ENCODE data around the gene LACRT. TPM values are rescaled to one million over a fixed set of nuclear protein-coding genes. Genes with fewer than 3 reads are reported as not detected.

LACRT gene
- total and polyA plus RNA-seq, 2 of the 8 experiments (the other 6 are each of a cell fraction or from before 2014, with no cell fraction given) = not detected

DNA sequence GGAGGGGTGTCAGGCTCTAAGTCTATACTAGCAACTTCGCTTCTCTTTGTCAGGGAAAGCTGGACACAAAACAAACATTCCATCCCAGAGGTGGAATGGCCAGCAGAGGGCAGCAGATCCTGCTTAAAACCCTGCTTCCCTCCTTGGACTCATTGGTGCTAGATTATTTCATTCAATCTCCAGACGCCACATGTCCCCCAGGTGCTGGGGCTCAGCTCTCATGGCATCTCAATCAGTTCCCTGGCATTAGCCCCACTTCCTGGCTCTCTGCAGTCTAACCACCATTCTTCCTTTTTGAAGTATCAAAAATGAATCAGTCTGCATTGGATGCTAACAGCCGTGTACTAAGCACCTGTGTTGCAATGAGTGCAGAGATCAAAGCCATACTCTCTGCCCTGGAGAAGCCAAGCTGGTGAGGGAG lies 38.2 kb downstream of the LACRT start (continued):
- TF ChIP-seq TAF1 (IDR thresholded peaks at IDR 0.05; ENCODE audit: low read depth, low read length) = no peak
- TF ChIP-seq NRF1 (IDR thresholded peaks at IDR 0.05; ENCODE audit: low read depth, low read length) = no peak
- TF ChIP-seq BACH1 (IDR thresholded peaks at IDR 0.05; ENCODE audit: low read length) = no peak
- TF ChIP-seq PHF8 (conservative IDR thresholded peaks at IDR 0.05; ENCODE audit: low read depth, low read length) = no peak
- TF ChIP-seq CHD1 (IDR thresholded peaks at IDR 0.05; ENCODE audit: low read depth, low read length) = no peak
- TF ChIP-seq, protein P1, sequence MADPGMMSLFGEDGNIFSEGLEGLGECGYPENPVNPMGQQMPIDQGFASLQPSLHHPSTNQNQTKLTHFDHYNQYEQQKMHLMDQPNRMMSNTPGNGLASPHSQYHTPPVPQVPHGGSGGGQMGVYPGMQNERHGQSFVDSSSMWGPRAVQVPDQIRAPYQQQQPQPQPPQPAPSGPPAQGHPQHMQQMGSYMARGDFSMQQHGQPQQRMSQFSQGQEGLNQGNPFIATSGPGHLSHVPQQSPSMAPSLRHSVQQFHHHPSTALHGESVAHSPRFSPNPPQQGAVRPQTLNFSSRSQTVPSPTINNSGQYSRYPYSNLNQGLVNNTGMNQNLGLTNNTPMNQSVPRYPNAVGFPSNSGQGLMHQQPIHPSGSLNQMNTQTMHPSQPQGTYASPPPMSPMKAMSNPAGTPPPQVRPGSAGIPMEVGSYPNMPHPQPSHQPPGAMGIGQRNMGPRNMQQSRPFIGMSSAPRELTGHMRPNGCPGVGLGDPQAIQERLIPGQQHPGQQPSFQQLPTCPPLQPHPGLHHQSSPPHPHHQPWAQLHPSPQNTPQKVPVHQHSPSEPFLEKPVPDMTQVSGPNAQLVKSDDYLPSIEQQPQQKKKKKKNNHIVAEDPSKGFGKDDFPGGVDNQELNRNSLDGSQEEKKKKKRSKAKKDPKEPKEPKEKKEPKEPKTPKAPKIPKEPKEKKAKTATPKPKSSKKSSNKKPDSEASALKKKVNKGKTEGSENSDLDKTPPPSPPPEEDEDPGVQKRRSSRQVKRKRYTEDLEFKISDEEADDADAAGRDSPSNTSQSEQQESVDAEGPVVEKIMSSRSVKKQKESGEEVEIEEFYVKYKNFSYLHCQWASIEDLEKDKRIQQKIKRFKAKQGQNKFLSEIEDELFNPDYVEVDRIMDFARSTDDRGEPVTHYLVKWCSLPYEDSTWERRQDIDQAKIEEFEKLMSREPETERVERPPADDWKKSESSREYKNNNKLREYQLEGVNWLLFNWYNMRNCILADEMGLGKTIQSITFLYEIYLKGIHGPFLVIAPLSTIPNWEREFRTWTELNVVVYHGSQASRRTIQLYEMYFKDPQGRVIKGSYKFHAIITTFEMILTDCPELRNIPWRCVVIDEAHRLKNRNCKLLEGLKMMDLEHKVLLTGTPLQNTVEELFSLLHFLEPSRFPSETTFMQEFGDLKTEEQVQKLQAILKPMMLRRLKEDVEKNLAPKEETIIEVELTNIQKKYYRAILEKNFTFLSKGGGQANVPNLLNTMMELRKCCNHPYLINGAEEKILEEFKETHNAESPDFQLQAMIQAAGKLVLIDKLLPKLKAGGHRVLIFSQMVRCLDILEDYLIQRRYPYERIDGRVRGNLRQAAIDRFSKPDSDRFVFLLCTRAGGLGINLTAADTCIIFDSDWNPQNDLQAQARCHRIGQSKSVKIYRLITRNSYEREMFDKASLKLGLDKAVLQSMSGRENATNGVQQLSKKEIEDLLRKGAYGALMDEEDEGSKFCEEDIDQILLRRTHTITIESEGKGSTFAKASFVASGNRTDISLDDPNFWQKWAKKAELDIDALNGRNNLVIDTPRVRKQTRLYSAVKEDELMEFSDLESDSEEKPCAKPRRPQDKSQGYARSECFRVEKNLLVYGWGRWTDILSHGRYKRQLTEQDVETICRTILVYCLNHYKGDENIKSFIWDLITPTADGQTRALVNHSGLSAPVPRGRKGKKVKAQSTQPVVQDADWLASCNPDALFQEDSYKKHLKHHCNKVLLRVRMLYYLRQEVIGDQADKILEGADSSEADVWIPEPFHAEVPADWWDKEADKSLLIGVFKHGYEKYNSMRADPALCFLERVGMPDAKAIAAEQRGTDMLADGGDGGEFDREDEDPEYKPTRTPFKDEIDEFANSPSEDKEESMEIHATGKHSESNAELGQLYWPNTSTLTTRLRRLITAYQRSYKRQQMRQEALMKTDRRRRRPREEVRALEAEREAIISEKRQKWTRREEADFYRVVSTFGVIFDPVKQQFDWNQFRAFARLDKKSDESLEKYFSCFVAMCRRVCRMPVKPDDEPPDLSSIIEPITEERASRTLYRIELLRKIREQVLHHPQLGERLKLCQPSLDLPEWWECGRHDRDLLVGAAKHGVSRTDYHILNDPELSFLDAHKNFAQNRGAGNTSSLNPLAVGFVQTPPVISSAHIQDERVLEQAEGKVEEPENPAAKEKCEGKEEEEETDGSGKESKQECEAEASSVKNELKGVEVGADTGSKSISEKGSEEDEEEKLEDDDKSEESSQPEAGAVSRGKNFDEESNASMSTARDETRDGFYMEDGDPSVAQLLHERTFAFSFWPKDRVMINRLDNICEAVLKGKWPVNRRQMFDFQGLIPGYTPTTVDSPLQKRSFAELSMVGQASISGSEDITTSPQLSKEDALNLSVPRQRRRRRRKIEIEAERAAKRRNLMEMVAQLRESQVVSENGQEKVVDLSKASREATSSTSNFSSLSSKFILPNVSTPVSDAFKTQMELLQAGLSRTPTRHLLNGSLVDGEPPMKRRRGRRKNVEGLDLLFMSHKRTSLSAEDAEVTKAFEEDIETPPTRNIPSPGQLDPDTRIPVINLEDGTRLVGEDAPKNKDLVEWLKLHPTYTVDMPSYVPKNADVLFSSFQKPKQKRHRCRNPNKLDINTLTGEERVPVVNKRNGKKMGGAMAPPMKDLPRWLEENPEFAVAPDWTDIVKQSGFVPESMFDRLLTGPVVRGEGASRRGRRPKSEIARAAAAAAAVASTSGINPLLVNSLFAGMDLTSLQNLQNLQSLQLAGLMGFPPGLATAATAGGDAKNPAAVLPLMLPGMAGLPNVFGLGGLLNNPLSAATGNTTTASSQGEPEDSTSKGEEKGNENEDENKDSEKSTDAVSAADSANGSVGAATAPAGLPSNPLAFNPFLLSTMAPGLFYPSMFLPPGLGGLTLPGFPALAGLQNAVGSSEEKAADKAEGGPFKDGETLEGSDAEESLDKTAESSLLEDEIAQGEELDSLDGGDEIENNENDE (IDR thresholded peaks at IDR 0.05; ENCODE audit: insufficient replicate concordance, low read length) = no peak
- TF ChIP-seq KDM4A (IDR thresholded peaks at IDR 0.05; ENCODE audit: low read depth, low read length, severe bottlenecking) = no peak
- TF ChIP-seq ASH2L (IDR thresholded peaks at IDR 0.05; ENCODE audit: low read length) = no peak

Measured in H1 (cell line).